Upper lobe of left lung (tissue), 4 donors: ENCODE measurements around the gene GRID2IP.

Experiments
- CTCF ChIP-seq, 6 experiments: fragments of 450-650 bp in 4 of 6; fragments of 200-600 bp in 2 of 6; sonication (generic) in 2 of 6; IDR thresholded peaks; one replicate each; pipeline ENCODE4 v1.5.1; 2016 to 2019; ENCODE audit warnings: antibody characterized with exemption in 6 of 6
- POLR2A ChIP-seq, 4 donors: fragments of 450-650 bp; IDR thresholded peaks; one replicate each; pipeline ENCODE4 v1.5.1; 2016 to 2017; ENCODE audit warnings: antibody characterized with exemption in 4 of 4, mild to moderate bottlenecking in 2 of 4
- POLR2AphosphoS5 ChIP-seq, 2 donors: sonication (generic); formaldehyde crosslinking; IDR thresholded peaks; one replicate each; pipeline ENCODE4 v1.5.1; 2017; ENCODE audit warnings: antibody characterized with exemption in 2 of 2

- TF ChIP-seq CTCF (IDR thresholded peaks at IDR 0.05) (no peak), POLR2A (IDR thresholded peaks at IDR 0.05) (no peak), POLR2AphosphoS5 (IDR thresholded peaks at IDR 0.05) (no peak)
These were observed 56.9 kb downstream of the GRID2IP start for GRCh38 chr7:6494365-6494764.
